IMR-90 (cell line): ENCODE data around the gene TSPAN4.
A peak's percentile ranks its signal among the peaks of the same experiment; 100 is the strongest.

ENCODE experiments used
- CEBPB ChIP-seq: IDR thresholded peaks from 2 replicates; pipeline ENCODE4 v1.6.1; 2012; ENCODE audit warnings: low read depth, low read length, improper control_type of control experiment
- ELK1 ChIP-seq: fragments of 150-350 bp; IDR thresholded peaks from 2 replicates; pipeline ENCODE4 v1.6.1; 2016; ENCODE audit warnings: low read depth, mild to moderate bottlenecking, low read length, moderate library complexity, borderline replicate concordance
- FOS ChIP-seq: fragments of 150-350 bp; IDR thresholded peaks from 2 replicates; pipeline ENCODE4 v1.6.1; 2016; ENCODE audit warnings: low read depth, low read length
- MAFK ChIP-seq: IDR thresholded peaks from 2 replicates; pipeline ENCODE4 v1.6.1; 2012; ENCODE audit warnings: low read depth, low read length, improper control_type of control experiment
- MXI1 ChIP-seq: IDR thresholded peaks from 2 replicates; pipeline ENCODE4 v1.6.1; 2012; ENCODE audit warnings: low read depth, mild to moderate bottlenecking, low read length, moderate library complexity, borderline replicate concordance
- POLR2A ChIP-seq: IDR thresholded peaks from 2 replicates; pipeline ENCODE4 v1.6.1; 2012; ENCODE audit warnings: mild to moderate bottlenecking, low read depth, low read length
- RFX5 ChIP-seq: IDR thresholded peaks from 2 replicates; pipeline ENCODE4 v1.8.0; 2012; ENCODE audit warnings: low read depth, mild to moderate bottlenecking, low read length, moderate library complexity
- TF ChIP-seq, protein P1 (sequence below): conservative IDR thresholded peaks from 2 replicates; pipeline ENCODE4 v1.5.1; 2012; ENCODE audit warnings: mild to moderate bottlenecking, low read depth, low read length, improper control_type of control experiment

DNA sequence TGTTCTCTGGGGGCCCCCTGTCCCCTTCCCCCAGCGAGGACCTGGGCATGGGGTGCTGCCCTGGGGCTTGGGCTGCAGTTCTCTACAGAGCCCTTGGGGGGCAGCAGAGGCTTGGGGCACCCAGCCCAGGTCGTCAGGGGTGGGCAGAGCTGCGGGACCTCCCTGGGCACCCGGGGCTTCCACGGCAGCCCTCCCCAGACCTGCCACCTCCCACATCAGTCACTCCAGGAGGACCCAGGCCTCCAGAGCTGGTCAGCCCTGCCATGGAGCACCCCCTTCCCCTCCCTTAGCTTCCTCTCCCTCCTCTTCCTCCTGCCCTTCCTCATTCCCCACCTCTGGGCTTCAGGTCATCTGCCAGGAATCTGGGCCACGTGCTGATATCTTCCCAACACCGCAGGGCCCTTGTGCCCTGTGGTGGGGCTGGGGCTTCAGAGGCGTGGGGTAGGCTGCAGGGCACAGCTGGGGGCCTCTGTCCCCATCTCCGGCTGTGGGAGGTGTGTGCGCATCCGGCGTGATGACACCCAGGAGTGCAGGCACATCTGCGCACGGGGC, 5.8 kb downstream of the TSPAN4 start:
- TF ChIP-seq FOS (no peak), CEBPB (no peak), RFX5 (no peak), MXI1 (no peak), MAFK (no peak), POLR2A (no peak), ELK1 (no peak)
- TF ChIP-seq, protein P1, sequence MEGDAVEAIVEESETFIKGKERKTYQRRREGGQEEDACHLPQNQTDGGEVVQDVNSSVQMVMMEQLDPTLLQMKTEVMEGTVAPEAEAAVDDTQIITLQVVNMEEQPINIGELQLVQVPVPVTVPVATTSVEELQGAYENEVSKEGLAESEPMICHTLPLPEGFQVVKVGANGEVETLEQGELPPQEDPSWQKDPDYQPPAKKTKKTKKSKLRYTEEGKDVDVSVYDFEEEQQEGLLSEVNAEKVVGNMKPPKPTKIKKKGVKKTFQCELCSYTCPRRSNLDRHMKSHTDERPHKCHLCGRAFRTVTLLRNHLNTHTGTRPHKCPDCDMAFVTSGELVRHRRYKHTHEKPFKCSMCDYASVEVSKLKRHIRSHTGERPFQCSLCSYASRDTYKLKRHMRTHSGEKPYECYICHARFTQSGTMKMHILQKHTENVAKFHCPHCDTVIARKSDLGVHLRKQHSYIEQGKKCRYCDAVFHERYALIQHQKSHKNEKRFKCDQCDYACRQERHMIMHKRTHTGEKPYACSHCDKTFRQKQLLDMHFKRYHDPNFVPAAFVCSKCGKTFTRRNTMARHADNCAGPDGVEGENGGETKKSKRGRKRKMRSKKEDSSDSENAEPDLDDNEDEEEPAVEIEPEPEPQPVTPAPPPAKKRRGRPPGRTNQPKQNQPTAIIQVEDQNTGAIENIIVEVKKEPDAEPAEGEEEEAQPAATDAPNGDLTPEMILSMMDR = peak; percentile 66
